GM18505 (cell line): Measurements from ENCODE around the gene RBMS1.

Experiments used
- ATAC-seq: cut with Tn5 transposase; IDR thresholded peaks from one replicate; pipeline ENCODE4 v1.9.1; 2021; ENCODE audit not compliant: unreplicated experiment
- POLR2A ChIP-seq: IDR thresholded peaks from 4 replicates; pipeline ENCODE4 v1.6.1; 2011; ENCODE audit warnings: borderline replicate concordance; ENCODE audit not compliant: insufficient read depth, insufficient read length; ENCODE audit errors: extremely low read depth

RBMS1 gene

GRCh38 chr2:160513120-160513519 lies 19.5 kb upstream of the RBMS1 start:
- TF ChIP-seq POLR2A = no peak
- ATAC-seq = no peak

GRCh38 chr2:160512491-160512890 lies 18.9 kb upstream of the RBMS1 start:
- no peak for TF ChIP-seq POLR2A
- no peak for ATAC-seq

GRCh38 chr2:160510617-160511016 lies 17.0 kb upstream of the RBMS1 start:
- ATAC-seq = no peak
- no peak for TF ChIP-seq POLR2A

- no peak for ATAC-seq
- TF ChIP-seq POLR2A = no peak
Measured at GRCh38 chr2:160509016-160509415, 15.4 kb upstream of the RBMS1 start.

- no peak for ATAC-seq
- no peak for TF ChIP-seq POLR2A
Measured at GRCh38 chr2:160507464-160507863, 13.9 kb upstream of the RBMS1 start.

- TF ChIP-seq POLR2A = no peak
- ATAC-seq = no peak
Measured at GRCh38 chr2:160507046-160507407, 13.4 kb upstream of the RBMS1 start.

- no peak for TF ChIP-seq POLR2A
- ATAC-seq = no peak
Measured at GRCh38 chr2:160506371-160507045, 12.9 kb upstream of the RBMS1 start.

GRCh38 chr2:160505256-160505655 lies 11.6 kb upstream of the RBMS1 start:
- no peak for TF ChIP-seq POLR2A
- ATAC-seq = no peak

- no peak for TF ChIP-seq POLR2A
- ATAC-seq = no peak
Measured at GRCh38 chr2:160502478-160502877, 8.9 kb upstream of the RBMS1 start.

- no peak for ATAC-seq
- TF ChIP-seq POLR2A = no peak
Measured at GRCh38 chr2:160501370-160501769, 7.8 kb upstream of the RBMS1 start.

- no peak for TF ChIP-seq POLR2A
Measured at GRCh38 chr2:160499865-160500264, 6.3 kb upstream of the RBMS1 start.

GRCh38 chr2:160498137-160498536 lies 4.5 kb upstream of the RBMS1 start:
- no peak for TF ChIP-seq POLR2A
- no peak for ATAC-seq

More at GRCh38 chr2:160499865-160500264, 6.3 kb upstream of the RBMS1 start:
- ATAC-seq = no peak

- TF ChIP-seq POLR2A = no peak
- no peak for ATAC-seq
Measured at GRCh38 chr2:160494201-160494644, 616 bp upstream of the RBMS1 start.

GRCh38 chr2:160492401-160493226 lies 993 bp downstream of the RBMS1 start:
- ATAC-seq = no peak
- no peak for TF ChIP-seq POLR2A

GRCh38 chr2:160491911-160492371 lies 1.7 kb downstream of the RBMS1 start:
- ATAC-seq = no peak
- no peak for TF ChIP-seq POLR2A
